ENCODE data around the gene MEIS1.

Gene MEIS1

DNA sequence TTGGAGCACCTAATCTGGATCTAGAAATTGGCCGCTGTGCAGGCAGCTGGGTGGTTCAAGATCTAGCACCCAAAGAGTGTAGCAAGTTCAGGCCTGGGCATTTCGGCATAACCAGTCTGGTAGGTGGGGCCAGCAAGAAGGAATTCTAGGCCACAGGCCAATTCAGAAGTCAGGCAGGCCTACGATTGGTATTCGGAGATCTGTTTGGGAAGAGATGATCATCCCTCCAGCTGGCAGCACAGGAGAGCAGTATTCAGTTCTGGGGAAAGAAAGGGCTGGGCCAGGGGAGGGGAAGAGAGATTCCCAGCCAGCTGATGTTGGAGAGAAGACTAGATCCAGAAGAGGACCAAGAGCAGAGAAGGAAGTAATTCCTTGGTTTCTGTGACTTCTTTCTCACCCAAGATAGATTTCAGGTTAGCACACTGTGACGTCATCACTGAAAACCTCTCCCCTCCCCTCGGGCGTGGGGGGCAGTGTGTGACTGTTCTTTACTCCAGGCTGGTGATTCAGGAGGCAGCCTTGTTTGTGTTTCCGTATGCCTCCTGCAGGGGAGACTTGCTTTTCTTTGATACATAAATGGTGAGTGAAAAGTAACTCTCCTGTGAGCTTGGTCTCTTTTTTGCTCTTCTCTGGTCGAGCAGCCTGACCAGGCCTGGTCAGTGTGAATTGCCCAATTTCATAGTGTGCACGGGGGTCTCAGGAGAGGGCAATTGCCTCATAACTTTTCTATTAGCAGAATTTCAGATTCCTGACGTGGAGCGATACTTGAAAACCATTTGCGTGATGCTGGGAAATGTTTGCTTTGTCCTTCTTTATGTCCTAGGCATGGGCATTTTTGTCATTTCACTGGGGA lies 61.1 kb downstream of the MEIS1 start:
- FAIRE-seq: no peak

DNA sequence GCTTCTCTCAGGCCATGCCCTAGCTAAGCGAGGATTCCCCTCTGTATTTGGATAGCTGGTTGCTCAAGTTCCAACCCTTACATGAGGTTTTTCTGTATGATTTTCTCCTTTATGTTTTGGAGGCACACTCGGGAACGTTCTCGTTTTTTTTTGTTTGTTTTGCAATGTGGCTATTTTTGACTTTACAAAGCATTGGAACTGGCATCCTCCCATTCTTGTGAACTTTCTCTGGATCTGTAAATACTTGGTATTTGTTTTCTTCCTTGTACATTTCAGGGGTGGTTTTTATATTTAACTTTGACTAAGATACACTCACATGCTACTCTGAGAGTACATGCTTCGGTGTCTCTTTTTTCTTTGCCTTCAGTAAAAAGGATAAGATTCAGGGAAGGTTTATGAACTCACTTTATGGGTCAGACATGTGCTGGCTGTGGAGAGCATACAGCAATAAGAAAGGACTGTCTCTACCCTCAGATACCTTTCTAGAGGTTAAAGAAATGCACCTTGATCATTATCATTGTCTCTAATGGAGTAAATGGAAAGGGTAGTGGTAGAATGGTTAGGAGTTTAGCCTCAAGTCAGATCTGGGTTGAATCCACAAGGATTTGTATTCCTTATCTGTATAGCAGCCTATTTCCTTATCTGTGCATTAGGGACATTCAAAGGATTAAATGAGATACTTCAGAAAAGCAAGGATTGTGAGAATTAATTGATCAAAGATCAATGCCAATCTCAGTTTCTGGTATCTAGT lies 61.9 kb downstream of the MEIS1 start:
- no peak for FAIRE-seq
- no peak for DNase-seq (ENCODE audit: extremely low spot score, insufficient read length, low read depth)

More for the DNA sequence above, 61.1 kb downstream of the MEIS1 start:
- no peak for DNase-seq (ENCODE audit: extremely low spot score, insufficient read length, low read depth)

GRCh38 chr2:66497431-66498288 lies 62.7 kb downstream of the MEIS1 start:
- DNase-seq (ENCODE audit: extremely low spot score, insufficient read length, low read depth) (no peak), FAIRE-seq (no peak)

DNA sequence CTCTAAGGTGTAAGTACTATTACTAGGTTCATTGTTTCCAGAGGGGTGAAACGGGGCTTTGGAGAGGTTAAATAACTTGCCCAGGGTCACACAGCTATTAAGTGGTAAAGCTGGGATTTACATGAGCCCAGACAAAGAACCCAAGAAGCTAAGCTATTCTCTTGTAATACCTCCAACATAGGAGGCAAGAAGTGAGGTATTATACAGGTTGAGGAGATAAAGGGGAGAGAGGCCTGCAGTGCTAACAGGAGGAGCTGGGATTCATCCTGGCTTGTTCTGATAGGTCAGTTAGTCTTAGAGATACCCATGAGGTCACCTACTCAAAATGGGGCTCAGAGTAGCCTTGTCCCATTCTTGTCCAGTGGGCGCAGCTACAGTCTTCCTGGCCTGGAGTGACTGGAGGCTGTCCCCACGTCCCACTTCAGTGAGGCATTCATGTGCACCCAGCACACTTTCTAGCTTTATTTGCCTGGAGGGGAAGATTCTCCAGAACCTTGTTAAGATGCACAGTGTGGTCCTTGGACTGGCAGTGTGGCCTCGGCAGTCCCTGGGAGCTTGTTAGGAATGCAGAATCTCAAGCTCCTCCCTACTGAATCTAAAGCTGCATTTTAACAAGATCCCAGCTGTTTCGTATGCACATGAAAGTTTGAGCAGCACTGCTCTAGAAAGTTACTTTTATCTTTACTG lies 63.5 kb downstream of the MEIS1 start:
- FAIRE-seq: no peak

GRCh38 chr2:66501267-66501666 lies 66.3 kb downstream of the MEIS1 start:
- no peak for FAIRE-seq
- no peak for DNase-seq (ENCODE audit: extremely low spot score, insufficient read length, low read depth)

More for the DNA sequence above, 63.5 kb downstream of the MEIS1 start:
- no peak for DNase-seq (ENCODE audit: extremely low spot score, insufficient read length, low read depth)

- FAIRE-seq (no peak), DNase-seq (ENCODE audit: extremely low spot score, insufficient read length, low read depth) (no peak)
Observed at GRCh38 chr2:66506265-66506664, 71.3 kb downstream of the MEIS1 start.

- no peak for FAIRE-seq
Observed at GRCh38 chr2:66507673-66508201, 72.8 kb downstream of the MEIS1 start.

DNA sequence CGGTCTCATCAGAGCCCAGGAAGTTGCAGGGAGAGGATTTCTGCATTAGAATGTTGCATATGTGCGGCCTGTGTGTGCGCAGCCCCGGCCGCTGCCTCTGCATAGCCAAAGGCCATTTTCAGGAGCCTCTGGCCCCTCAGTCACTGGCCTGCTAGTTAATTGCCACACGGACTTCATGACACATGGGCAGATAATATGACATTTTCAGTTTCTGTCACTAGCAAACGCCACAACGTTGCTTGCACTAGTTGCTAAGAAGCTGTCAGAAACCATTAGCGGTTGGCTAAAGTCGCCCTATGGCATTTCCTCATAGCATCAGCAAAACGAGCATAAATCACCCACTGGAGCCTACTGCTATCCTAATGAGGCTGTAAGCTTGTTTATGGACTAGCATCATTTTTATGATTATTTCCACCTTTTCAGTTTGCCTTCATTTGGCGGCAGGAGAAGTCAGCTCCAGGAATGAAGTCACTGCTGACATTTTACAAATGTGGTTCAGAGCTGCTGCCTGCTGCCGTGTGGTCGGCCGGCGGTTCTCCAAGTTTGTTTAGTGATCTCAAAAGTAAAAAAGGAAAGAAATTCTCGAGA lies 73.7 kb downstream of the MEIS1 start:
- no peak for DNase-seq (ENCODE audit: extremely low spot score, insufficient read length, low read depth)
- no peak for FAIRE-seq

More at GRCh38 chr2:66507673-66508201, 72.8 kb downstream of the MEIS1 start:
- DNase-seq (ENCODE audit: extremely low spot score, insufficient read length, low read depth): no peak

- FAIRE-seq (no peak), DNase-seq (ENCODE audit: extremely low spot score, insufficient read length, low read depth) (no peak)
Observed at GRCh38 chr2:66509326-66509811, 74.4 kb downstream of the MEIS1 start.

GRCh38 chr2:66512626-66513025 lies 77.7 kb downstream of the MEIS1 start:
- DNase-seq (ENCODE audit: extremely low spot score, insufficient read length, low read depth) (no peak), FAIRE-seq (no peak)

- FAIRE-seq (no peak), DNase-seq (ENCODE audit: extremely low spot score, insufficient read length, low read depth) (no peak)
Observed at GRCh38 chr2:66515743-66516142, 80.8 kb downstream of the MEIS1 start.

DNA sequence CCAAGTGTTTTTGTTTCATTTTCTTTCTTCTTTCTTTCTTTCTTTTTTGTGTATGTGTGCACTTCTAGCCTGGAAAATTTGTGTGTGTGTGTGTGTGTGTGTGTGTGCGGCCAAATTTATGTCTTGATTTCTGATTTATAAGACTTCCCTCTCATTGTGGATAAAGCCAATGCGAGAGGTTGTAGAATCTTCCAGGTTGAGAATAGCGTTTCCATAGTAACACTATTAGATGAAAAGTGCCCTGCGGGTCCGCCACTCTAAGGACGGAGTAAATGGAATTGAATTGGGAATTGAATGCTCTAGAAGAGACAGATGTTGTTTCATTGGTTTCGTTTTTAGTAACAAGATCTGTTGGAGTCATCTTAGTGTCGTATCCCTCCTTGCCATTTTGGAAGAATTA lies 81.6 kb downstream of the MEIS1 start:
- DNase-seq (ENCODE audit: extremely low spot score, insufficient read length, low read depth): no peak

DNA sequence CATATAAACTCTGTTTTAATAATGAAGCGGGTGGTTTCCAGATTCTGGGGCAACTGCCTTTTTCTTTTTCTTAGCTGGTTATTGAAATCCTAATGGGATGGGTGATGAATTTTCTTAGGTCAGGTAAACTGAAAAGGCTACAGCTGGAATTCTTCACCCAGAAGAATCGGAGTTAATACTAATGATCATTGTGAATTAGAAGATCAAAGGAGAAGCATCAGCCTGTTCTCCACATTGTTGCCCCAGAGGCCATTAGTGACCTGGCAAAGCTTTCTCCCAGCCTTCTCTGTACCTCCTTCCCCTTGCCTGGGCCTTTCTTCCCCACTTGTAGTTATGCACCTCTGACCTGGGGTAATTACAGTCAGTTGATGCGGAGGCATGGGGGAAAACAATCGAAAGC lies 82.8 kb downstream of the MEIS1 start:
- no peak for DNase-seq (ENCODE audit: extremely low spot score, insufficient read length, low read depth)
- no peak for FAIRE-seq

More for the DNA sequence above, 81.6 kb downstream of the MEIS1 start:
- no peak for FAIRE-seq

DNA sequence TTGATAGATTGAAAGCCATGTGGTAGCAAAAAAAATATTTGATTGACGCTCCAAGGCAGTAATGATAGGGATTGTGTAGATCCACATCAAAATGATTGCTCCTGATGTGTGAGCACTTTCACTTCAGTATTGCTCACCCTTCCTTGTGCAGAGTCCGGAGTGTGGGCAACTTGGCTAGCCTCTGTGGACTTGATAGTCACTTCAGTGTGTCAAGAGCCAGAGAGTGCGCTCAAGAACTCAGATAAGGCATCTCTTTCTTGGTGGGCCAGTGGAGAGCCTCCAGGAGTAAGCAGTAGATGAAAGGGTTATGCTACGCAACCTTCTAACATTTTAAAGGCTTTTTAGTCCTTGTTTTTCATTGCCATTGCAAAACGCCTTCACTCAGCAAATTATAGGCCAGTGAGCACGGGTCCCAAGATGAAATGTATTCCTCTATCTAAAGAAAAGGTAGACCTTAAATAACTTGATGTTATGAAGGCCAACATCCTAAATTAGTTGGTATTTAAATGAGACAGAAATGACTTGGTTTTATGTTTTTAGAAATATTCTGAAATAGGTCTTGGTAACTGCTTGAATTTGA lies 84.4 kb downstream of the MEIS1 start:
- no peak for DNase-seq (ENCODE audit: extremely low spot score, insufficient read length, low read depth)
- FAIRE-seq: no peak

DNA sequence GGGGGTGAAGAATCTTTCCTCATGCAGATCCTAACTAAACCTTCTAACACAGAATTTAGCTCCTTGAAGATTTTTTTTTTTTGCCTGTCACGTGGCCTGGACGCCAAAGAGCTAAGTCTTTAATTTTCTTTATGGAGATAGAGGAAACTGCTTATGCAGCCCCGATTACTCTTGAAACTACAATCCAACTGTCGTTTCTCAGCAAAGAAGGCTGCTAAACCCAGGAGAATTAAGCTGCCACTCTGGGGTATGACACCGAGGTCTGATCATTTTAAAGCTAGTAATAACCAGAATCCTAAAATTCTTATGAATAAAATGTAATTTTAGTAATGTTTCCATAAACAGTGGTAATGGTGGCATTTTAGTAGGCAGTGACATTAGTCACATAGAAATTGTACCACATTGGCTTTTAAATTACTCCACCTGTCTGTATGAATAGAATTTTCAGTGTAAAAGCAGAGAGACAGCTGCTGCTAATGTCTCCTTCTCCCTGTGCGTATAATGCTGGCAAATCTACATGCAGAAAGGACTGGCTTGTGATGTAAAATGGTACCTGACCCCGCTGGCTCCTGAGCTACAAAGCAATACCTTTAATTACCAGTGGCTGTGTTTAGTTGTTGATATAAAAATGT lies 86.5 kb downstream of the MEIS1 start:
- DNase-seq (ENCODE audit: extremely low spot score, insufficient read length, low read depth): no peak
- FAIRE-seq: no peak

DNA sequence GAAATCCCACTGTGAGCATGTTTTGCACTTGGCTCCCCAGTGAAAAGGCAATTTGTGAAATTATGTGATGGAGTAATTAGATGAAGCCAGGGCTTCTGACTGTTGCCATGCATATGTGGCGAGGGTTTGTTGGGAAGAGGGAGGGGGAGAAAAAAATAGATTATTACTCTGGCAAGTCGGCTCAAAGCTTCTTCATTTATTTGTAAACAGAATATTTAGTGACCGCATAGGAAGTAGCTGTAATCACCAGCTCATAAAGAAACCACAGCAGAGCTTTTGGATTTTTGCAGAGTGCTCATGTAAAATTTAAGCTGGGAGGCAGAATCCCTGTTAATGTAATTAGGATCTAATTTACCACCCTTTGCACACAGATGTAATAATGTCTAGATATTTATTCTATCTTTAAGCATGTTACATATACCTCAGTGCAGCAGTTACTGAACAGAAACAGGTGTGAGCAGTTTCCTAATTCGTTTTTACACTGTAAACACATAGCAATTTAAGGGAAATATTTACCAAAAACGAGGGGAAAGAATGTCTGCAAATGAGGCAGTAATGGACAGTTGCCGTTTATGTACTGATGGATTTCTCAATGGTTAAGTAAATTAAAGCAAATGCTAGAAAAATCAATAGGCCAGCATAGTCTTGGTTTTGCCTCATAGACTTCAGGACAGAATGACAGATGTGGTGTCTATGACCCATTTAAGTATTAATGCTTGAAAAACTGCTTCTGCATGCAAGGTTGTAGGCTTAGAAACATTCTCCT lies 87.9 kb downstream of the MEIS1 start:
- FAIRE-seq: no peak
- DNase-seq (ENCODE audit: extremely low spot score, insufficient read length, low read depth): no peak

GRCh38 chr2:66523377-66523969 lies 88.5 kb downstream of the MEIS1 start:
- FAIRE-seq (no peak), DNase-seq (ENCODE audit: extremely low spot score, insufficient read length, low read depth) (no peak)
